CD4-positive, alpha-beta T cell (primary cell): ENCODE measurements around the gene TTC33. TPM values are rescaled to one million over a fixed set of nuclear protein-coding genes. Genes with fewer than 3 reads are reported as not detected.

ENCODE experiments used
- ATAC-seq: fragments of 200-7000 bp; cut with Tn5 transposase; one replicate; pipeline ENCODE4 v1.10.0; 2022; ENCODE audit warnings: mild to moderate bottlenecking; ENCODE audit not compliant: poor library complexity
- CTCF ChIA-PET: fragments of 350-600 bp; sonication (Branson Sonifier 250); formaldehyde crosslinking; loops from one replicate; lab custom pipeline; 2021; ENCODE audit warnings: antibody characterized with exemption, inconsistent platforms; lab: Charles Lee
- POLR2A ChIA-PET: fragments of 350-600 bp; sonication (Branson Sonifier 250); formaldehyde crosslinking; loops from one replicate; lab custom pipeline; 2021; ENCODE audit warnings: antibody characterized with exemption, inconsistent platforms; lab: Charles Lee
- DNase-seq, 14 experiments: peaks; one replicate each; pipeline ENCODE4 v3.0.0-alpha.2; 2013 to 2020; ENCODE audit warnings: mixed read lengths in 2 of 14
- H3K27ac ChIP-seq, 2 donors: one replicate each; pipeline versions ENCODE4 v1.5.1 to v1.7.0; 2013; ENCODE audit warnings: low read length in 2 of 2, low read depth in 1 of 2, mild to moderate bottlenecking in 1 of 2
- H3K27me3 ChIP-seq, 2 experiments: 1 replicate in 1 of 2; 2 replicates in 1 of 2; pipeline versions ENCODE4 v1.6.1 to v1.7.0; 2013; ENCODE audit warnings: low read length in 2 of 2, control low read depth in 1 of 2, mild to moderate bottlenecking in 1 of 2, moderate library complexity in 1 of 2; ENCODE audit not compliant: insufficient read depth in 2 of 2, control insufficient read depth in 1 of 2
- H3K36me3 ChIP-seq: one replicate; pipeline ENCODE4 v1.6.1; 2013; ENCODE audit warnings: low read length, control low read depth; ENCODE audit not compliant: insufficient read depth
- H3K4me1 ChIP-seq: one replicate; pipeline ENCODE4 v1.6.1; 2013; ENCODE audit warnings: low read length, control low read depth; ENCODE audit not compliant: insufficient read depth
- H3K4me3 ChIP-seq: one replicate; pipeline ENCODE4 v1.5.1; 2013; ENCODE audit warnings: mild to moderate bottlenecking, low read length, moderate library complexity
- H3K9me3 ChIP-seq, 2 experiments: 1 replicate in 1 of 2; 2 replicates in 1 of 2; pipeline versions ENCODE4 v1.6.1 to v1.7.0; 2013; ENCODE audit warnings: low read length in 2 of 2, mild to moderate bottlenecking in 2 of 2, control low read depth in 1 of 2, moderate library complexity in 1 of 2; ENCODE audit not compliant: control insufficient read depth in 1 of 2, insufficient read depth in 1 of 2
- H3K27ac Mint-ChIP-seq: one replicate; pipeline ENCODE4 v1.8.0; 2020; ENCODE audit warnings: mixed read lengths
- H3K27me3 Mint-ChIP-seq: one replicate; pipeline ENCODE4 v1.8.0; 2021; ENCODE audit warnings: mixed read lengths
- H3K36me3 Mint-ChIP-seq: one replicate; pipeline ENCODE4 v1.8.0; 2021; ENCODE audit warnings: low read depth, mixed read lengths
- H3K4me1 Mint-ChIP-seq: one replicate; pipeline ENCODE4 v1.8.0; 2021; ENCODE audit warnings: low read depth, mixed read lengths
- H3K4me3 Mint-ChIP-seq: one replicate; pipeline ENCODE4 v1.8.0; 2020; ENCODE audit warnings: mild to moderate bottlenecking, mixed read lengths
- H3K9me3 Mint-ChIP-seq: one replicate; pipeline ENCODE4 v1.8.0; 2020; ENCODE audit warnings: mixed read lengths
- CTCF ChIP-seq: fragments of 200-600 bp; IDR thresholded peaks from one replicate; pipeline ENCODE4 v1.8.0; 2022; ENCODE audit warnings: antibody characterized with exemption, mild to moderate bottlenecking
- intact Hi-C, 2 experiments: fragments of 100-400 bp; cut with DNase I in 1 of 2; cut with micrococcal nuclease in 1 of 2; formaldehyde crosslinking; loops; one replicate each; pipeline versions ENCODE4 v1.15.1 to v1.9.0; 2023 to 2025; cut with DNase I, micrococcal nuclease
- total RNA-seq, 174 experiments: library from RNA in 2 of 174; stranded (reverse) in 2 of 174; gene quantifications; one replicate each; pipeline ENCODE4 v1.2.3 and lab custom pipeline; 2021 to 2026

Gene TTC33
- total RNA-seq, 2 experiments from 2014 or later = 8.7 to 12.0 TPM

GRCh38 chr5:40690267-40690666 lies 65.5 kb downstream of the TTC33 start:
- DNase-seq = no peak
- Mint-ChIP-seq H3K4me3 (peak overlapping the region; percentile 27), H3K4me1 (peaks cover 73% of the 10 kb centered on the region), H3K27ac (peak overlapping the region; percentile 34), H3K36me3 (peaks cover 93% of the 10 kb centered on the region), H3K9me3 (no peaks in the 10 kb centered on the region), H3K27me3 (no peaks in the 10 kb centered on the region)
- H3K27me3 ChIP-seq = no peaks in the 10 kb centered on the region
- H3K9me3 ChIP-seq = no peaks in the 10 kb centered on the region
- POLR2A ChIA-PET = no interaction called here
- intact Hi-C loops = loop anchor here in 1 of 2 experiments (5.0 kb wide), 2 partner anchors 142 to 1093 kb away; no protein-coding TSS in a partner anchor
- H3K36me3 ChIP-seq = peaks cover 67% of the 10 kb centered on the region
- H3K27ac ChIP-seq = peak overlapping the region in 1 of 2 donors; percentile 33
- CTCF ChIA-PET = interaction anchor here (1.7 kb wide), 1 partner anchor 279 kb away, joined by 3 read pairs; no protein-coding TSS in a partner anchor
- TF ChIP-seq CTCF = no peak
- peaks cover 32% of the 10 kb centered on the region for H3K4me1 ChIP-seq
- H3K4me3 ChIP-seq = no peak overlapping the region
- ATAC-seq = no peak

- H3K27ac ChIP-seq = peak overlapping the region in 1 of 2 donors; percentile 4
- H3K4me1 ChIP-seq = peaks cover 32% of the 10 kb centered on the region
- ATAC-seq = peak; percentile 27
- POLR2A ChIA-PET = interaction anchor here (0.6 to 1.6 kb wide), 3 partner anchors 9 to 704 kb away, joined by 3 to 9 read pairs (median 3); partner anchors contain the start of gene PTGER4
- H3K4me3 ChIP-seq = no peak overlapping the region
- CTCF ChIA-PET = interaction anchor here (1.5 to 1.7 kb wide), 2 partner anchors 252 to 278 kb away, joined by 3 to 6 read pairs; no protein-coding TSS in a partner anchor
- Mint-ChIP-seq H3K4me1 (peaks cover 77% of the 10 kb centered on the region), H3K9me3 (no peaks in the 10 kb centered on the region), H3K4me3 (peak overlapping the region; percentile 71), H3K27ac (peak overlapping the region; percentile 84), H3K27me3 (no peaks in the 10 kb centered on the region), H3K36me3 (peaks cover 92% of the 10 kb centered on the region)
- peaks cover 59% of the 10 kb centered on the region for H3K36me3 ChIP-seq
- DNase-seq = peak in 5 of 14 experiments; percentile 16 to 75 (median 51)
- intact Hi-C loops = loop anchor here (2.0 to 5.0 kb wide), 11 partner anchors 47 to 1109 kb away; partner anchors contain the start of gene TTC33 (in 1 of the 2)
- H3K9me3 ChIP-seq = no peaks in the 10 kb centered on the region
- TF ChIP-seq CTCF = no peak
- H3K27me3 ChIP-seq = no peaks in the 10 kb centered on the region
Measured at GRCh38 chr5:40689438-40689837, 66.3 kb downstream of the TTC33 start.

- Mint-ChIP-seq H3K27ac (peak overlapping the region; percentile 84), H3K36me3 (peaks cover 91% of the 10 kb centered on the region), H3K4me3 (peak overlapping the region; percentile 23), H3K9me3 (no peaks in the 10 kb centered on the region), H3K27me3 (no peaks in the 10 kb centered on the region), H3K4me1 (peaks cover 80% of the 10 kb centered on the region)
- H3K27me3 ChIP-seq = no peaks in the 10 kb centered on the region
- intact Hi-C loops = loop anchor here (1.0 to 5.0 kb wide), 14 partner anchors 48 to 1108 kb away; partner anchors contain the start of gene TTC33 (in 1 of the 2)
- peaks cover 55% of the 10 kb centered on the region for H3K36me3 ChIP-seq
- no peak overlapping the region for H3K4me3 ChIP-seq
- H3K9me3 ChIP-seq = no peaks in the 10 kb centered on the region
- peaks cover 32% of the 10 kb centered on the region for H3K4me1 ChIP-seq
- CTCF ChIA-PET = interaction anchor here (0.8 to 1.7 kb wide), 4 partner anchors 9 to 356 kb away, joined by 3 to 6 read pairs (median 4); partner anchors contain the start of gene PTGER4
- TF ChIP-seq CTCF = no peak
- peak overlapping the region in 1 of 2 donors; percentile 4 for H3K27ac ChIP-seq
- no peak for ATAC-seq
- POLR2A ChIA-PET = interaction anchor here (0.6 to 1.6 kb wide), 4 partner anchors 9 to 975 kb away, joined by 3 to 9 read pairs (median 3); partner anchors contain the start of gene PTGER4
- DNase-seq = no peak
Measured at GRCh38 chr5:40688996-40689395, 66.8 kb downstream of the TTC33 start.
